Activated CD4-positive, alpha-beta T cell treated with anti-CD3 and anti-CD28 coated beads for 24 hours (primary cell): ENCODE data around the gene CIITA.
A peak's percentile ranks its signal among the peaks of the same experiment; 100 is the strongest.
"Not testable (repeated sequence)": the region's sequence is repeated elsewhere in the genome, so short reads cannot be mapped to it uniquely, and the experiment has no call there.

Experiments
- DNase-seq, 2 donors: peaks; one replicate each; pipeline ENCODE4 v3.0.0-alpha.2; 2020; ENCODE audit warnings: low read depth in 2 of 2

CIITA gene

DNA sequence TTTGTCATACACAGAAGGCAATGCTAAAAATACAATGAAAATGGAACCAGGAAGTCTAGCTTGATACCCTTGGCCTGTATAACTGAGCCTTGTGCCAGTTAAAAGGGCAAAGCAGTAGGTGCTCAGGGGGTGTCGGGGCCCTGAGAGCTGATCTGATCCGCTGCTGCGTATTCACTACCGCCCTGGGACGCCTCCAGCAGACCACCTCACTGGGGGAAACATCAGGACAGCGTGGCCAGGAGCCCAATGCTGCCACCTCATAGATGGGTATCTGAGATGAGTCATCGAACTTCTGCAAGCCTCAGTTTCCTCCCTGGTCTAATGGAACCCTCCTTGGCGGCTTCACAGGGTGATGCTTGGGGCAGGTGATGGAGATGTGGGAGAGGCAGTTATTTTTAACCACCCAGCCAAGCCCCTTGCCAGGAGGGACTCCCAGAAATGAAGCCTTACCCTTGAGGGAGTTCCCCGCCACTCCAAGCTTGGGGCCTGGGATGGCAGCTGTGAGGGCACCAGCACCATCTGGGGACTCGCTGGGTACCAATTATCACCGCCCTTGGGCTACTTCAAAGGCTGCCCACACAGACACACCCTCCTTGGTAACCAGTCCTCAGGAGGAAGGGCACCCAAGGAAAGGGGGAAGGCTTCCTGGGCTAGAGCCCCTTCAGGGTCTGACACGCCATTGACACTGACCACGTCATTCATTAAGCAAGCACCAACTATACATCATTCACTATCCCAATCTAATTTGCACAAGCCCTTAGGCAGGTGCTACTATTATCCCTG is 57.5 kb downstream of the CIITA start:
- no peak for DNase-seq

DNA sequence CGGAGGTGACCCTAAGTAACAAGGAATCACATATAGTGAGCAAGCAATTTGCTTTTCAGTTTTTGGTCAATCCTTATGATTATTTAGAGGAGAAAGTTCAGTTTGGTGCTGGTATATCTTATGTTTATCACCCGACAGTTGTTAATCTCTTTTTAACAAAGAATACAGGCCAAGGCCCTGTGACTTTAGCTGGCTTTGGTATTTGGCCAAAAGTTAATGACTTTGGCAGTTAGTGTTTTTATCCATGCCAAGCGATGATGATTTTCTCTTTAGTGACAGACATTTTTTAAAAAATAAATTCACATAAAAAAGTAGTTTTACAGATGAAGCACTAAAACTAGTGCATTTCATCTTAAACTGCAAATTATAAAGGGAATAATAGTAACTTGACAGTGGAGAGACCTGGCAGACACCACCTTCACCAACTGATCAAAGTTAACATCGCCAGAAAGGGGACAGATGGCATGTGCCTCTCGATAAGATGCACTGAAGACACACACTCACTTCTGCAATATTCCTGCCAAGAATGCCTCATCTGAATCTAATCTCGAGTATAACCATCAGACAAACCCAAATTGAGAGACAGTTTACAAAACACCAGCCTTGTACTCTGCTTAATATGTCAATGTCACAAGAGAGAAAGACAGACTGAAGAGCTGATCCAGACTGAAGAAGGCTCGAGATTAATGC is 58.4 kb downstream of the CIITA start:
- DNase-seq: no peak

DNA sequence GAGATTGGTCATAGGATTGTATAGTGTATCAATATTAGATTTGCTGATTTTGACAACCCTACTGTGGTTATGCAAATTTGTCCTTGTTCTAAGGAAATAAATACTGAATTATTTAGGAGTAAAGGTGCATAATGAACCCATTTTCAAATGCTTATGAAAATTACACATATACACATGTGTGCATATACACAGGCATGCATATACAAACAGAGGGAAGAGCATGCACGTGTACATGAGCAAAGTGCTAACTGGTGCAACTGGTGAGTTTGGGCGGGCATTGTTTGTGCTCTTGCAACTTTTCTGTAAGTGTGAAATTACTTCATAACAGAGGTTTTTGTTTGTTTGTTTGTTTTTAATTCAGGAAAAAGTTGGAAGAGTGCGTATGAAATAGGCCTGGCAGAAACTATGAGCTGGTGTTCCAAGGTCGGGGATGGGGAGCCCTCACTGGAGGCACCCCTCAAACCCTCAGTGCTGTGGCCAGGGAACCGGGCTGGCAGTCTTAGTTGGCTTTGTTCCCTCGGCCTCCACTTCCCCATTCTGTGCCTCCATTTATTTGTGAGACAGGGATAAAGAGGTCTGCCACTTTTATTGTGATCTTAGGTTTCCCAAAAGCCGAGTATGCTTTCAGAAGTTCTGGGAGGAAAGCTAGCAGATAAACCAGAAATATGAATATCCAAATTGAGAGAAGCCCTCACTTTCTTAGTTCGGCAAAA is 59.4 kb downstream of the CIITA start:
- no peak for DNase-seq

DNA sequence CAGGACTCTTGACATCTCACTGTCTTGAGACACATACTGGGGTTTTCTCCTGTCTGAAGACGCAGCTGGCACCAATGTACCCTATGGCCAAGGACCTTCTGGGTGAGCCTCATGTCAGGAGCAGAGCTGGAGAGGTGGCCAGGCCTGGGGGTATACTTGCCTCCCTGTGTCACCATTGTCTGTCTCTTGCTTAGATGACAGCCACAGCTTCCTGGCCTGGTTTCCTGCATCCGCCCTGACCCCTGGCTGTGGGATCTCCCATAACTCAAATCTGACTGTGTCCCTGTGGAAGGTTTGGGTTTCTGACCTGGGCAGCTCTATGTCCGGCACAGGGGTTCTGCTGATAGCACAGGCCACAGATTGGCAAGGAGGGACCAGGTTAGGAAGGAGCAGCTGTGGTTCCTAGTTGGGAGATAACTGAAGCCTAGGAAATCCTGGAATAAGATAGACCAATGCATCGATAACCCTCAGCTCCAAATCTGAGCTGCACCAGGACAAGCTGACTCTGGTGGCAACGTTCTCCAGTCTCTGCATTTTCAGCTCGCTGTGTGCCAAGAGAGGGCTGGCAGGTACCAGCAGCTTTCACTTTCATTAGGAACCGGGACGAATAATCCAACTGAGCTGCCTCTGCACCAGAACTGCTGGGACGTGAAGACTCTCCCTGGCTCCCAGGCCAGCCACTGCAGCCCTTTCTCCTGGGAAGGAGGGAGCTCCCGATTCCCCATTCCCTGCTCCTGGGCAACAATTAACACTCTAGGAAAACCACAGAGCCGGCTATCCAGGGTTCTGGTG is 60.3 kb downstream of the CIITA start:
- no peak for DNase-seq

DNA sequence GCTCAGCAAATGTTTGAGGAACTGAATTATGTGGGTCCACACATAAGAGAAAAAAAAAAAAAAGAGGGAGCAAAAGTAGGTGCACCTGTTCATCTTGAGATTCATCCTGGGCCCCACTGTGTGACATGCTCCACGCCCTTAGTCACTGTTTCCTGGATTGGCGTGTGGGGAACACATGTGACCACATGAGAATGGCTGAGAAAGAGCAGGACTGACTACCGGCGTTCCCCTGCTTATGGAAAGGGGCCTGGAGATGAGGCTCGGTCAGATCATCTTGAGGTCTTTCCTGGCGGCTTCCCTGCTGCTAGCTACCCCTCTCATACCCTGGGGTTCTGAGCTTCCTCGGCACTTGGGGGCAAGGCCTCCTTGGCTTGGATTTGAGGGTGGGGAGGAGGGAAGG is 61.3 kb downstream of the CIITA start:
- no peak for DNase-seq

DNA sequence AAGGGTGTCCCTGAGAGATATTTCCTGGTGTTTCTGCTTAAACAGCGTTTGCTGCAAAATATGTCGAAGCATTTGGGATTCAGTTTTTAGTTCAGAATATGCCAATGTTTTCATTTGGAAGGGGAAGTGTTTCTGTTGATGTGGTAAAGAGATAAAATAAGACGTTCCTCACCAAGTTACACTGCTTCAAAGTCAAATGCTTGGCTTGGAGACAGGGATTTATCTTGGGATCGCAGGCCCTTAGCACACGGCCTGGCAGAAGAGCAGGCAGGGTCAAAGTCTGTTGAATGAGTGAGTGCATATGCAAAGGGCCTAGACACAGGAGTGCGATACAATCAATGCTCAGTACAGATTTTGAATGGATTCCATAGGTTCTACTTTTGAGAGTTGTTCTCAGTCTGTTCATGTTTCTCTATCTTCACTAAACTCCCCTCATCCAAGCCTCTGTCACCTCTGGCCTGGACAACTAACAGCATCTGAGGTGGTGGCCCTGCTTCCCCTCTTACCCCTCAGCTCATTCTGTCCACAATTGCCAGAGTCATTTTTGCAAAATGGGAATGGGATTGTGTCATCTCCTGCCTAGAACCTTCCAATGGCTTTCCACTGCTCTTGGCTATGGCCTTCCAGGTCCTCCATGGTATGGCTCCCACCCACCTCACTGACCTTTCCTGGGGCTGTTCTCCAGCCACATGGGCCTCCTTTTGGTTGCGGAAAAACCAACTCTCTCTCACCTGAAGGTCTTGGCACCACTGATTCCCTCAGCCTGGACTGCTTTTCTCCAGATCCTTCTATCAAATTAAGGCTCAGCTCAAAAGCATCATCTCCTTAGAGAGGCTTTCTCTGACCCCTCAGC is 62.0 kb downstream of the CIITA start:
- no peak for DNase-seq

DNA sequence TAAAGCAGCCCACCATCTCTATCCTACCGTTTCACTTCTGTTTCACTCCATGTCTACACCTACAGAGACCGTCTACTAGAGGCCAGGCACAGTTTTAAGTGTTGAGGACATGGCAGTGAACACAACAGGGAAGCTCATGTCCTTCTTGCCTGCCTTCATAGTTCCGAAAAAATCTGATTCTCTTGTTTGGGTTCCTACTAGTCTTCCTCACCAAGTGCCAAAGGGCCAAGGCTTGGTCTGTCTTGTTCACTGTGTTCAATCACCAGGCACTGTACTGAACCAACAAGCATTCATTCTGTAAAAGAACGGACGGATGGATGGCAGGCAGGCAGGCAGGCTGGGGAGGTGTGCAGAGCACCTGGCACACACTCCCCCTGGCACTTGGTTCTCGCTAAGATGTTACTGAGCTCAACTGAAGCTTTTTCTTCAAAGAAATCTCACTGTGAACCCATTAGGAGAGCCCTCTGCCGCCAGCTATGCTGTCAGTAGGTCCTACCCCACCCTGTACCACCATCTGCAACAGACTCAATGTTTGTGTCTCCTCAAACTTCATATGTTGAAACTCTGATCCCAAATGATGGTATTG is 62.7 kb downstream of the CIITA start:
- DNase-seq: no peak

DNA sequence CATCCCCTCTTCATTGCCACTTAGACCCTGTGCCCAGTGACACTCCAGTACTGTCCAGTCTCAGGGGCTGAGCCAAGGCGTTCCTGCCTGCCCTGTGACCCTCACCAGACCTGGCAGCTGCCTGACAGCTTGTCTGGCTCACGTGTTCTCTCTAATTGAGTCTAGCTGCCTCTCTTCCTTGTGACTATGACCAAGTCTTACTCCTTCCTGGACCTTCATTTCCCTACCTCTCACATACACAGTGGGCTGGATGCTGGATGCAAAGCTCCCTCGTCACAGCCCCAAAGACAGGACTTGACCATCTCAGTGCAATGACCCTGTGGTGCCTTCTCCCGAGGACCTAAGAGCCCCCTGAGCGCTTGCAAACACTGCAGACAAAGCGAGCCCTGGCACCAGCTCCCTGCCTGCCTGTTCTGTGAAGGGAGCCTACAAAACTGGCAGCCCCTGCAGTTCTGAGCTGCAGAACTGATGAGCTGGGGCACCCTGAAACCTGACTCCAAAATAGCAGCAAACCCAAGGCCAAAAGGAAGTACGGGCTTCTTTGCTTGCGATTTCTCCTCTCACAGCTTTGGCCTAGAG is 63.6 kb downstream of the CIITA start:
- DNase-seq: no peak

DNA sequence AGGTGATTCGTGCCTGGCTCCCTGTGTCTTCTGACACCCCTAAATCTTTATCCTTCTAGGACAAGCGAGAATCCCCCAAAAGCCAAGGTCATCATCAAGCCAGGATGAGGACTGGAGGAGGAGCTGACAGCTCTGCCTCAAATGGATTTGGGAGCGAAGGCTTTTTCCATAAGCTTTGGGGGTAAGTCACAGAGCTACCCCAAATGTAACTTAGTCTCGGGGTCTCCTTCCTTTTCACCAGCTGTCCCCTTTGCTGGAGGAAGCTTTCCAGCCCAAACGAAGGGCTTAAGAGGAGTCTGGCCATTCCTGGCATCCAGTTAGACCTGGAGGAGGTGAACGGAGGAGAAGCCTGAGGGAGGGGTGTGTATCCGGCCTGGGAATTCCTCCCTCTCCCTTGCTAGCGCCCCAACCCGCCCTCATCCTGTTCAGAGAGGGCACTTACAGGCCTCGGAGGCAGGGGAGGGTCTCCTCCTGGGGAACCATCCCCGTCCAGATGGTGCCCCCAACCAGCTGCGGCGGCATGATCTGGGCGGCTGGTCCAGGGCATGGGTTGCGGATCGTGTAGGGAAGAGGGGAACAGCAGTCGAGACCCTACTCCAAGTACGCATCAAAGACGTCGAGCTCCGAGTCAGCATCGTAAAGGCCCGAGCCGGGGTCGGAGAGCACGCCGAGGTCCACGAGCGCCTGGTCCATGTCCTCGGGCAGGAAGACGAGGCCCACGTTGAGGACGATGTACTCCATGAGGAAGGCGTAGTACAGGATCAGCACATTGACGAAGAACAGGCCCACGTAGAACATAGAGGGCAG is 64.3 kb downstream of the CIITA start:
- DNase-seq: no peak

DNA sequence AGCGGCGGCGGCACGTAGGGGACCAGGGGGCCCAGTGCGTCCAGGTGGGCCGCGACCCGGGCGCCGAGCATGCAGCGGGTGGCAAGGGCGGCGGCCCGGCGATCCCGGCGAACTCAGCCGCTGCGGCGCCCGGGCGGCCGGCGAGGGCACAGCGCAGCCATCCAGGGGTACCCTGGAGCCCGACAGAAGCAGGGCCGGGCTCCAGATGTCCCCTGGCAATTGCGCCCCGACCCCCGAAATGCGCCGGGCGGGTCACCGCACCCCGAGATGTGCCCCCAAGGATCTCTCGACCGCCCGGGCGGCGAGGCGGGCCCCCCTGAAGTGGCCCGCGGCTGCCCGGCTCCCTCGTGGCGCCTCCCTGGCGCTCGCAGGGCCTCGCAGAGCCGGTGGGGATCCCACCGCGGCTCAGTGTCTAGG is 64.9 kb downstream of the CIITA start:
- DNase-seq: not testable (repeated sequence)

DNA sequence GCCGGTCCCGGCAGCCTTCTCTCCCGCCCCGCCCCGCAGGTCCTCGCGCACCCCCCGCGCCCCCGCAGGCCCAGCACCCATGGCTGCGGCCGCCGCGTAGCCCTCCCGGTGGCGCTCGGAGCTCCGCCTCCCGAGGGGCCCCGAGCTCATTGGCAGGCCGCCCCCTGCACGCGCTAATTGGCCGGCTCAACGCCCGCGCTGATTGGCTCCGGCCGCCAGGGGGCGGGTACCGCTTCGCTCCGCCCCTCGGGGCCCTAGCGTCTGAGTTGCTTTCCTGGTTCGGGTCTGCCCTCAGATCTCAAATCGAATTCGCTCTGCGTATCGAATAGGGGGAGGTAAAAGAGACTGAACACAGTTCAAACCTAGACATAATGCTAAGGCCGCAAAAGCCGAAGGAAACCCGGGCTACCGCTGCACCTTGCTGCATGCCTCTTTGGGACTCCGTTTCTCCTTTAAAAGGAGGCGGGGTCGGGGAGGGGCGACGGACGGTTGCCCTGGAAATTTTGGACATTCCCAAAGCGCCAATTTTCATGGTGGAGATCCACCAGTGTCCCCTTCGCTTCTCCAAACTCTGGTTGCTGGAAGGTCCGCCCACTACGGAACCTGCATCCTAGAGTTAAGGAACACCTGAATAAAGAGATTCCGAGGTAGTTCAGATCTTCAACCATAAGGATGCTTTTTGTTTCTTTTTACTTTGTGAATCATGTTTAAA is 65.5 kb downstream of the CIITA start, which contains the start of gene DEXI:
TSS of gene DEXI (minus strand) at position 117 of the 712 bp plus-strand sequence. CDS start 463 bp downstream, outside the sequence.
- peak; percentile 90 to 92 for DNase-seq

DNA sequence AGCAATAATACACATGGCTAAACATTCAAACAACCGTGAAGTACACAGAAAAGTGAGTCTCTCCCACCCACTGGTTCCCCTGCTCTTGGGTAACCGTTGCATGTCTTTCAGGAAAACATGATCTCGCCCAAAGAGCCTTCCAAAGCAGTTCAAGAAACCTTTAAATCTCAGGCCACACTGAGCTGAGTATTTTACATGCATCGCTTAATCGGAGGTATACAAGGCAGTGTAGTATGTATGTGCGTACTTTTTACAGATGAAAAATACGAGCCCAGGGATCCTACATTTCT is 66.0 kb downstream of the CIITA start:
- DNase-seq: no peak

DNA sequence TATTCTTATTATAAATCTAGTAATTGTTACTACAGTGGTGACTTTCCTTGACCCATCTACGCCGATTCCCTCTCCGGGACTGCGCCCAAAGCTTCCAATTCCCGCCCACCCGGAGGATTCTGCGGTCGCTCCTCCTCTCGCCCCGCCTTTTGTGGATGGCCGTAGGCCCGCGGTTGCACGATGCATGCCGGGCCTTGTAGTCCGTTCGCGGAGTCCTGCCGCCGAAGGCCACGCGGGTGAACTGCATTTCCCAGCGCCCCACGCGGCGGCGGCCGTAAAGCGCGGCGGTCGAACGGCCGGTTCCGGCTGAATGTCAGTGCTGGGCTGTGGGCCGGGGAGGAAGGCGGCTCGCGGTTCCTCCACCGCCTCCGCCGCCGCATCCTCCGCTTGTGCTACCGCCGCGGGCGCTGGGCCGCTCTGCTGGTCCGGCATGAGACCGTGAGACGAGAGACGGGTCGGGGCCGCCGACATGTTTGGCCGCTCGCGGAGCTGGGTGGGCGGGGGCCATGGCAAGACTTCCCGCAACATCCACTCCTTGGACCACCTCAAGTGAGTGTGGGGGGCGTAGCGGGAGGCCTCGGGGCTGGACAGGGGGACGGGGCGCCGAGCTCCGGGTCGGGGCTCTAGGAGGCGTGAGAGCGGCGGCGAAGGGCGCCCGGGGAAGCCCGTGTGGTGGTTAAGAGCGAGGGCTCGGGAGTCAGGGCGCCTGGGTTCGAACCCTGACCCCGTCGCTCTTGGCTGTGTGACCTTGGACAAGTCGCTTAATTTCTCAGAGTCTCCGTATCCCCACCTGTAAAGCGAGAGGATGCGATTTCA is 67.5 kb downstream of the CIITA start, which contains the start of gene CLEC16A:
TSS of gene CLEC16A (plus strand) at position 316 of the 816 bp plus-strand sequence. CDS start at position 470, 154 bp downstream.
- peak; percentile 92 to 96 for DNase-seq

DNA sequence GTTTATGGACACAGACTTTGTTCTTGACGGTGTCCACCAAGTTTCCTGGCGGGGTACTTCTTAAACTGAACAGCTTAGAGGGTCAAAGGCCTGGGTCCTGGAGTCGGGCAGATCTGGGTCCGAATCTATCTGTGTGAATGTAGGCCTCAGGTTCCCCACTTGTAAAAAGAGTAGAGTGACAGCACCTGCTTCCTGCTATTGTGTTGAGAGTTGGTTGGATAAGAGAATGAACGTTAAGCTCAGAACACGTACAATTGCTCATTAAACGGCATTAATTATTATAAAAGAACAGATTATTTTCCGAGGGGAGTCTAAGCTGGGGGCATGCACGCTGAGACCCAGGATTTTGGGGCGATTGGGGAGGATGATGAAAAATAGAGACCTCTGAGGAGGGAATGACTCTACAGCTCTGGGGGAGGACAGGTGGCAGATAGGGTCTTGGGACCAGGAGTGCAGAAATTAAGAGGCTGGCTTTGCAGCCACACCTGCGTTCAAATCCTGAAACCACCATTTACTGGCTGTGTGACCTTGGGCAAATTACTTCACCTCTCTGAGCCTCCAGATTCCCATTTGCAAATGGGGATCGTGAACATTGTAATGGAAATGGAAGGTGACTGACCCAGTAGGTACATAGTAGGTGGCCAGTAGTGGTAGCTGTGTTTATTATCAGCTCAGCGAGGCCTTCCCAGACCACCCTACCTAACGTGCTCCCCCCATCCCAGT is 68.2 kb downstream of the CIITA start:
- no peak for DNase-seq

DNA sequence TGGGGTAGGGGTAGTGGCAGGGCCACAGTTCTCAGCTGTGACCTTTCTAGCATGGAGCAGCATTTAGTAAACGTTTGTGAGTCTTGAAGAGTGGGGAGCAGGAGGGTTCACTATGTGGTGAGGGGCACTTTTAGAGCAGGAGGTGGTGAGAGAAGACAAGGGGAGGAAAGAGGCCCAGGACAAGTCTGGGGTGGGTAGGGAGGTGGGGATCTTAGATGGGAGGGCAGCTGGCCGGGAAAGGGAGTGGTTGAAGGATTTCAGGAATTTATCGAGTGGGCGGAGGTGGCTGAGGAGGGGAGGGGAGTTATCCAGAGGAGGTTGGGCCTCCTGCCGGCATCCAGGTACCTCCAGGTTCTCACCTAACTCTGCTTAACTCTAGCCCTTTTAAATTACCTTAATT is 69.3 kb downstream of the CIITA start:
- DNase-seq: no peak

DNA sequence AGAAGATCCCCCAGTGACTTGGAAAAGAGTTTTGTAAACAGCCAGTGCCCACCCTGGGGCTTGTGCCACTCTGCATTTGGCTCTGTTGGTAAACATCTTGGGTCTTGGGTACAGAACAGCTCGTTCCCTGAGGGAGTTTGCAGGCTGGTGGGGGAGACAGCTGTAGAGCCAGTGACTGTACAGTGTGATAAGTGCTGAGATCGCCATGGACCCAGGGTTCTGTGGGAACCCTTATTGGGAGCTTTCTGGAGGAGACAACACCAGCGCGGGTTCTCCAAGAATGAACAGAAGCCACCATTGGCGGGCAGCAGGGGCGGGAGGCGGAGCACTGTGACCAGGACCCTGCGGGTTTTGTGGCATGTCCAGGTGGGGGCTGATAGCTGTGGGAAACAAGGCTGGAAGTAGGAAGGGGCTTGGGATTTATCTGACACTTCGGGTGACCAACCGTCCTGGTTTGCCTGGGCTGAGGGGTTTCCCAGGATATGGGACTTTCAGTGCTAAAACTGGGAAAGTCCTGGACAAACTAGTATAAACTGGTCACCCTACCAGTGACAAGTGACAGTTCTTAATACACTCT is 70.3 kb downstream of the CIITA start:
- no peak for DNase-seq
